GM19328 (cell line): ENCODE results near the gene ATP8A1.
"Not testable (repeated sequence)": the region's sequence is repeated elsewhere in the genome, so short reads cannot be mapped to it uniquely, and the experiment has no call there.

Experiments
- ATAC-seq: cut with Tn5 transposase; IDR thresholded peaks from one replicate; pipeline ENCODE4 v1.9.1; 2021; ENCODE audit warnings: mild to moderate bottlenecking, moderate library complexity; ENCODE audit not compliant: unreplicated experiment

Gene ATP8A1

DNA sequence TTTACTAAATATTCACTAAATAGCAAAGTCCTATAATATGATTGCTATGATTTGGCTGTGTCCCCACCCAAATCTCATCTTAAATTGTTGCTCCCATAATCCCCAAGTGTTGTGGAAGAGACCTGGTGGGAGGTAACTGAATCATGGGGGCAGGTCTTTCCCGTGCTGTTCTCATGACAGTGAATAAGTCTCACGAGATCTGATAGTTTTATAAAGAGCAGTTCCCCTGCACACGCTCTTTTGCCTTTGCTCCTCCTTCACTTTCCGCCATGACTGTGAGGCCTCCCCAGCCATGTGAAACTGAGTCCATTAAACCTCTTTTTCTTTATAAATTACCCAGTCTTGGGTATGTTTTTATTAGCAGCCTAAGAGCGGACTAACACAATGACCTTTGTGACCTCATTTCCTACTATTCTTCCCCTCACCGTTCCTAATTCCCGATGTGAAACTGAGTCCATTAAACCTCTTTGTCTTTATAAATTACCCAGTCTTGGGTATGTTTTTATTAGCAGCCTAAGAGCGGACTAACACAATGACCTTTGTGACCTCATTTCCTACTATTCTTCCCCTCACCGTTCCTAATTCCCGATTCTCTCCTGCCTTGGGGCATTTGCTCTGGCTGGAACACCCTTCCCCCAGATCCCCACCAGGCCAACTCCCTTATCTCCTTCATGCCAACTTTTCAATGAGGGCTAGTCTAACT lies 4.2 kb downstream of the ATP8A1 start:
- not testable (repeated sequence) for ATAC-seq

GRCh38 chr4:42649870-42650269 lies 7.0 kb downstream of the ATP8A1 start:
- ATAC-seq = no peak

DNA sequence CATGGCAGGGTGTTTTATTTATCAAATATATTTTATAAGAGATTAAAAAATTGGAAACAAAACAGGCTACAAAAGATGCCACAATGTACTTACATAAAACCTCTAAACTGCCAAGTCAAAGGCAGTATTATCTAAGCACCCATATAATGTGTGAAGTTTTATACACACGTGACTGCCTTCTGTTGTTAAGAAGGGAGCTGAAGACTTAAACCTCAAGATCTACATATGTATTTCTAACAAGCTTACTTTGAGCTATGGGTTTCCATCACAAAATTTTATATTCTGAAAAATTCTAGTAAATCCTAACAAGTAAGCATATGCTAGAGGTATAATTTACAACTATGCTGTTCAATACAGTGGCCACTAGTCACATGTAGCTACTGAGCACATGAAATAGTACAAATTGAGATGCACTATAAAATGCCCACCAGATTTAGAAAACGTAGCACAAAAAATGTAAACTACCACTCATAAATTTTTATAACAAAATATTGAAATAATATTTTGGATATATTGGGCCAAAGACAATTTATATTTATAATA lies 9.8 kb downstream of the ATP8A1 start:
- ATAC-seq = no peak

DNA sequence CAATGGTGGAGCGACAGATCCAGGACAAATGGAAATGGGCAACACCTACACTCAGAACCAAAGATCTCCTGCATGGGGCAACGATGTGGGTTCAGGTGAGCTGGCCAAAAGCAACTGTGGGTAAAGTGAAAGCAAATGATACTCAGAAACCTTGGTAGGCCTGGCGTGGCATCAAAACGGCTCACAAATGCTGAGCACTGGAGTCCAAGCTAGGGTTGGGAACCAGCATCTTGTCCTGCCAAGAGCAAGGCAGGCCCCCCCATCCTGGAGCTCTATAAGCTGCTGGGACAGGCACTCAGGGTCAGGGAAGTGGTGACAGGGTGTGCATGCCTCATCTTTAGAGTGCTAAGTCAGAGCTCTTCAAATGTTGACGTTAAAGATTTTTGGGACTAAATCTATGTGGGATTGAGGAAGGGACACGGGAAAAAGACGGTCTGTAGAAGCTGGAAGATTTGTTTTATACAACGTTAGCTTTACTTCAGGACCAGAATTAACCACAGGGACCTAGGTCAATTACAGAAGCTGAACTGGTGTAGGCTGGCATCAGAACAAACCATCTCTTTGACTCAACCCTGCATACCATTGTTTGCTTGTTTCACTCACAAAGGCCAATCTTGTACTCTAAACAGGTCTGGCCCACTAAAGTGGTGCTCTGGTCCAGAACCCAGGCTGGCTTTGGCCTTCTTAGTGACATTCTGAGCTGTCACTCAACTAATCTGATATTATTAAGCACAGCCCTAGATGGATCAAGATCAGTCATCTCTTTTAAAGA lies 10.7 kb downstream of the ATP8A1 start:
- no peak for ATAC-seq

- ATAC-seq = no peak
Measured at GRCh38 chr4:42644897-42645296, 12.0 kb downstream of the ATP8A1 start.

- ATAC-seq = peak; percentile 58
Measured at GRCh38 chr4:42643685-42644084, 13.2 kb downstream of the ATP8A1 start.

GRCh38 chr4:42642845-42643615 lies 13.9 kb downstream of the ATP8A1 start:
- ATAC-seq = no peak

DNA sequence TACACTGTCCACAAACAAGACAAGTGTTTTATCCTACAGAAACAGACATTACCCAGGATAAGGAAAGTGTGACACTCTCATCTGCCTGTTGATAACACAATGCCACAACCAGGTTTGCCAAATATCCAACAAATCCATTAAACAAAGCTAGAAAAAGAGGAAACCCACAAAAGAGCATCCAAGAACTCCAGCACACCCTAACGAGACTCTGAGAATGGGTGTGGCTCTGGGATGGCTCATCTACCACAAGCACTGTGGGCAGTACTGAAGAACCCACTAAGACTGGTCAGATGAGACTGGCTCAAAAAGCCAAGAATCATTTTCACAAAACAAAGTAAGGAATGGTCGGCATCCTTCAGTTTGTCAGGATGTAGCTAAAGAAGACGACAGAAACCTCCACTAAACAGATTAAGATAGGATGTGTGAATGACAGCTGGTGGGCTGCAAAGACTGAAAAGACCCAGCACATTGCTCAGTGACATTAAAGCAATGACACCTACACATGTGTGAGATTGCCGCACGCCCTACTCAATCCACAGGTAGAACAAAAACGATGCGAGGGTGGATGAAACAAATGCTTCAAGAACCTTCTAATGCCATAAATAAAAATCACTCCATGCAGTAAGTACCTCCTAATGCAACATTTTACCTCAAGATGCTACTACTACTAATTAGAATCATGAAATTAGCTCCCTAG lies 14.7 kb downstream of the ATP8A1 start:
- no peak for ATAC-seq

GRCh38 chr4:42641656-42642055 lies 15.2 kb downstream of the ATP8A1 start:
- ATAC-seq = no peak

- ATAC-seq = no peak
Measured at GRCh38 chr4:42641161-42641560, 15.7 kb downstream of the ATP8A1 start.

- ATAC-seq = no peak
Measured at GRCh38 chr4:42640613-42641012, 16.3 kb downstream of the ATP8A1 start.

DNA sequence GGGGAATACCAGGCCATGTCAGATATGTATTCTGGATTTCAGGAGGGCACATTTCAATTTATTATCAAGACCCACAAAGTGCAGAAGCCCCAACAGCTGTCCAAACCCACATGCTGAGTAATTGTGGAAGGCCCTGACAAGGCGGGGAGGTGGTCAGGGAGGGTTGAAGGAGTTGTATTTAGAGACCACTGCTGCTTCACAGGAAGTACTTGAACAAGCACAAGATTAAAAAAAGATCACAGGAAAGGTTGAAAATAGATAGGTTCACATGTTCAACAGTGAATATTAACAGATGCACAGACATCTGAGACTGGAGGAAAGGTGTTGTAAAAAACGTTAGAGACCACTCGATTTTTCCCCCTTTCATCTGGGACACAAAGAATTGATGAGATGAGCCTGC lies 17.9 kb downstream of the ATP8A1 start:
- ATAC-seq = peak; percentile 68

GRCh38 chr4:42638321-42638720 lies 18.6 kb downstream of the ATP8A1 start:
- ATAC-seq = no peak

- no peak for ATAC-seq
Measured at GRCh38 chr4:42637867-42638266, 19.0 kb downstream of the ATP8A1 start.

GRCh38 chr4:42637104-42637503 lies 19.8 kb downstream of the ATP8A1 start:
- ATAC-seq = no peak

GRCh38 chr4:42636645-42636949 lies 20.3 kb downstream of the ATP8A1 start:
- no peak for ATAC-seq

DNA sequence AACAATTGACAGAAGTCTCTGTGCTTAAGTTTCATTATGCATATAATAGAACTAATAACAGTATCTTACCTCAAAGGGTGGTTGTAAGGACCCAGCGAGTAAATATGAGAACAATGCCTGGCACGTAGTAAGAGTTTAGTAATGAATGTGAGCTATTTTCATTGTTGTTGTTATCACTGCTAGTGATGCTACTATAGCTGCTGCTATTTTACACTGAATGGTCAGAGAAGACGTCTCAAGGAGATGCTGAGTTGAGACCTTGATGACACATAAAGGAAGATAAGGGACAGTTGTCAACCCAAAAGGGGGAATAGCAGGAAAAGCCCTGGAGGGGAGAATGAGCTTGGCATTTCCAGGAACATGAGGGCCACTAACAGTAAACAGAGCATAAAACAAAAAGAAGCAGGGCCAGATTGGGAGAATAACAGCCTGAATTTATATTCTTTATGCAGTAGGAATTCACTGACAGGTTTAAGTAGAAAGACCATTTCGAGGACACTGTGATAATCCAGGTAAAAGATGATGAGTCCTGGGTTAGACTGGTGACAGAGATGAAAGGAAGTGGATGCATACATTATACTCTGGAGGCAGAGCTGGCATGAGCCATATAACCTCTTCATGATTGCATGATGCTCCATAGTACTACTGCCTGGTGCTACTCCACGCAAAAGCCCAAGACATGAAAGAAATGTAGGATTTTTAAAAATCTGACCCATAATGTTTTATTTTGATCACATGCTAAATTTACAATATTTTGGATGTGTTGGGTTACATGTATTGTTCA lies 23.1 kb downstream of the ATP8A1 start:
- peak; percentile 58 for ATAC-seq

GRCh38 chr4:42632653-42633382 lies 24.1 kb downstream of the ATP8A1 start:
- ATAC-seq = no peak

GRCh38 chr4:42630908-42631307 lies 26.0 kb downstream of the ATP8A1 start:
- no peak for ATAC-seq

GRCh38 chr4:42628740-42629139 lies 28.2 kb downstream of the ATP8A1 start:
- no peak for ATAC-seq
